T-helper 1 cell treated with Interleukin-12 subunit alpha and Interleukin-12 subunit beta and Interleukin-4 antibody, amounts not matched to agents 30 μg/mL and 1 μg/mL, for 36 hours (primary cell): ENCODE measurements around the gene POLR3E.

Source experiments
- H3K27ac Mint-ChIP-seq: one replicate; pipeline ENCODE4 v1.8.0; 2021; ENCODE audit warnings: mild to moderate bottlenecking, mixed read lengths
- H3K27me3 Mint-ChIP-seq: one replicate; pipeline ENCODE4 v1.8.0; 2021; ENCODE audit warnings: low read depth, mixed read lengths
- H3K36me3 Mint-ChIP-seq: one replicate; pipeline ENCODE4 v1.8.0; 2021; ENCODE audit warnings: low read depth, mixed read lengths
- H3K4me1 Mint-ChIP-seq: one replicate; pipeline ENCODE4 v1.8.0; 2021; ENCODE audit warnings: low read depth, mixed read lengths
- H3K4me3 Mint-ChIP-seq: one replicate; pipeline ENCODE4 v1.8.0; 2021; ENCODE audit warnings: mild to moderate bottlenecking, moderate library complexity, mixed read lengths
- H3K9me3 Mint-ChIP-seq: one replicate; pipeline ENCODE4 v1.8.0; 2021; ENCODE audit warnings: mixed read lengths

The POLR3E gene

DNA sequence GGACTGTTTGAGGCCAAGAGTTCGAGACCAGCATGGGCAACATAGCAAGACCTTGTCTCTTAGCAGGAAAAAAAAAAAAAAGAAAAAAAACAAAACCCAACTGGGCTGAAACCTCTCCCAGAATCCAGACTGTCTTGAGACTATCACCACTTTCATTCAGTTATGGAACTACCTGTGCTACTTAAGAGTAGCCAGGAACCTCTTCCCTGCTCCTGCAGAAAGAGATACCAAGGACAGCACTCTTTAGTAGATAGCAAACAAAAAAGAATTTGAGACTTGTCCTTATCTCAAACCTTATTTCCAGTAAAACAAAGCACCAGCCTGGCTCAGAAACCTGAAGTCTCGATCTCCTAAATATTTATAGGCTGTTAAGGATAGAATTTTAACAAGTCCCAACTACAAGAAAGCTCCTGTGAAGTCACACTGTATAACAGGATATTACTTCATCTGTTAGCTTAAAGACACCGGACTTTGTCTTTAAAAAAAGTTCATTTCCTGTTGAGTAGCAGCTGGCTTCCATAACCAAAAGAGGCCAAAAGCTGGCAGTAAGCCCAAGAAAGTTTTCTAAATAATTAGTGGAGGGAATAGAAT is 72.1 kb downstream of the POLR3E start:
- Mint-ChIP-seq H3K36me3 (peaks cover 46% of the 10 kb centered on the region), H3K4me1 (peaks cover 76% of the 10 kb centered on the region)

DNA sequence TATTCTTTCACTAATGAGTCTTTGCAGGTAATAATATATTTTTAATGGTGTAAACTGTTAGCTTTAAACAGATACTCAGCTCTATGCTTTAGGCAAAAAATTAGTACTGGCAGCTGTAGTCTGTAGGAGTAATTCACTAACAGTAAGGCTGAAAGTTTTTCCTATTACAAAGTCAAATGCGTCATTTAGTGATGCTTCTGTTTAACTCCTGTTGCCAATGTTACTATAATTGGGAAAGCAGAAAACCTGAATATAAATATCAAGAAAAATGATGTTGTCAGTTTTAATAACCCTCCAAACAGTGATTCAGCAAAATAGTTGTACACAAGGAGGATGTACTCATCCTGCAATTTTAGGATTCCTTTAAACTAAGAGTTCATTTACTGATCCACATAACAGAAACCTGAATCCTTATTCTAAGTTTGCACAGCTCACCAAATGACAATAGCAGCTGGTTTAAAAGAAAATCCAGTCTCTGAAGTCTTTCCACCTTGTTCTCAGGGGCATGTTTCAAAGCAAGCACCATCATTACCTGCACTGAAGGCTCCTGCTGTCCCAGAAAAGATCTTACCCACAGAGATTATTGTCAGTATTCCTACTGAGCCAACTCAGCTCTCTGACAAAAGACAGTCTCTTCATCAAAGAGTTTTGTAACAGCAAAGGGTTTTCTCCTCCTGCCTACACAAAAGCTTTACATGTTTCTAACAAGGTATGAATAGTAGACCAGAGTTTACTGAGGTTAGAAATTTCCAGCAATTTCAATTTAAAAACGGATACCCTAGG is 73.0 kb downstream of the POLR3E start:
- Mint-ChIP-seq H3K36me3 (peaks cover 37% of the 10 kb centered on the region), H3K4me1 (peaks cover 69% of the 10 kb centered on the region), H3K4me3 (peak overlapping the region; percentile 92), H3K27ac (peak overlapping the region; percentile 72), H3K9me3 (peaks cover 3% of the 10 kb centered on the region), H3K27me3 (no peaks in the 10 kb centered on the region)

More for the DNA sequence above, 72.1 kb downstream of the POLR3E start:
- Mint-ChIP-seq H3K27me3 (no peaks in the 10 kb centered on the region), H3K9me3 (peaks cover 3% of the 10 kb centered on the region), H3K27ac (peak overlapping the region; percentile 76), H3K4me3 (no peak overlapping the region)

DNA sequence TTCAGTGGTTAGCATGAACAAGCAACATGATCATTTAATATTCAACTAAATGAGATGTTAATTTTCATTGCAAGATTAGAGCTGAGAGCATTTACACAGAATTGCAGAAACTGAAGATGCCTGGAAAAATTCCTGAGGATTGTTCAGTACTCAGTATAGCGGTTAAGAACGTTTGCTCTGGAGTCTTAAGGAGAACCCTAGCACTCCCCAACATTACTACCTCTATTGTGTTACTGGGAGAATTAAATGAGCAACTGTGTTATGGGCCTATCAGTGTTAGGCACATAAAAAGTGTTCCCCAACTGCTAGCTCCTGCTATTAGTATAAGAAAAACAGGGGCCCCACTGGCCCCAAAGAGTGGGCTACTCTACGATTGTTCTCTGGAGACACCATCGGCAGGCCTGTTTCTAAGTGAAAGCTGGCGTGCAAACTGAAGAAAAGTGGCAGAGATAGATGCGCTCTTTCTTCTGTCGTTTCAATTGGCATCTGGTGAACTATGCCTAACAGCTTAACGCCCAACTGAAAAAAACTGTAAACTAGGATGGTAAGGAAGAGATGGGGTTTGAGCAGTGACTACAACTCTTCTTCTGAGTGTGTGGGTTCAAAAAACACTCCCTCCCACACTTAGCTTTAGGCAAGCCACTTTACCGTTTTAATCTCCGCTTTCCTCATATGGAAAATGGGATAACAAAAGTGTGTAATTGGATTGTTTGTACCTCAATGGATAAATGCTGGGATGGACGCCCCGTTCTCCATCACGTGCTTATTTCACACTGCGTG is 75.9 kb downstream of the POLR3E start:
- Mint-ChIP-seq H3K9me3 (no peaks in the 10 kb centered on the region), H3K27me3 (no peaks in the 10 kb centered on the region), H3K4me1 (peaks cover 51% of the 10 kb centered on the region), H3K36me3 (peaks cover 26% of the 10 kb centered on the region), H3K27ac (peak overlapping the region; percentile 91), H3K4me3 (peak overlapping the region; percentile 92)

DNA sequence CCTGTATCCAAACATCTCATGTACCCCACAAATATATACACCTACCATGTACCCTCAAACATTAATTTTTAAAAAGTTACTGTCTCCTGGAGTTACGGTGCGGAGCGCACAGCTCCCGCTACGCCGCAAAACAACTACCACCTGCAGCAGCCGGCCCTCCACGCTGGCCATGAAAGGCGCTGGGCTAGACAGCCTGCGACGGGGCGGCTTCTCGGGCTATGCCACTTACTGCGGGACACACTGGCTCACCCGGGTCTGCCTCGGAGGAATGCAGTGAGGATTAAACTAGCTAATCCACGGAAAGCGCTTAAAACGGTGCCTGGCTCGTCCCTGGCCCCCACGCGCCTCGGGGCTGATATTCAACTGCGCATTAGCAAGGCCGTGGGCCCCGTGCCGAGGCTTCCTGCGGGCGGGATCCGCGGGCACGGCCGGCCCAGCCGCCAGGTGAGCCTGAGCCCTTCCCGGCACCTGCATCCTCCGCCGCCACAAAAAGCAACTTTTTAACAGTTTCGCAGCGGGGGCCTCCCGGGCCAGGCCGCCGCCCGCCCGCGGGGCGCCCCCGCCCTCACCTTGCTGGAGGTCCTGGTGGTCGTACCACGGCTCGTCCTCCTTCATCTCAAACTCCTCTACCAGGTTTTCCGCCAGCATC is 76.6 kb downstream of the POLR3E start:
- Mint-ChIP-seq H3K9me3 (no peaks in the 10 kb centered on the region), H3K4me1 (peaks cover 46% of the 10 kb centered on the region), H3K36me3 (peaks cover 26% of the 10 kb centered on the region), H3K4me3 (peak overlapping the region; percentile 97), H3K27me3 (no peaks in the 10 kb centered on the region), H3K27ac (peak overlapping the region; percentile 91)

DNA sequence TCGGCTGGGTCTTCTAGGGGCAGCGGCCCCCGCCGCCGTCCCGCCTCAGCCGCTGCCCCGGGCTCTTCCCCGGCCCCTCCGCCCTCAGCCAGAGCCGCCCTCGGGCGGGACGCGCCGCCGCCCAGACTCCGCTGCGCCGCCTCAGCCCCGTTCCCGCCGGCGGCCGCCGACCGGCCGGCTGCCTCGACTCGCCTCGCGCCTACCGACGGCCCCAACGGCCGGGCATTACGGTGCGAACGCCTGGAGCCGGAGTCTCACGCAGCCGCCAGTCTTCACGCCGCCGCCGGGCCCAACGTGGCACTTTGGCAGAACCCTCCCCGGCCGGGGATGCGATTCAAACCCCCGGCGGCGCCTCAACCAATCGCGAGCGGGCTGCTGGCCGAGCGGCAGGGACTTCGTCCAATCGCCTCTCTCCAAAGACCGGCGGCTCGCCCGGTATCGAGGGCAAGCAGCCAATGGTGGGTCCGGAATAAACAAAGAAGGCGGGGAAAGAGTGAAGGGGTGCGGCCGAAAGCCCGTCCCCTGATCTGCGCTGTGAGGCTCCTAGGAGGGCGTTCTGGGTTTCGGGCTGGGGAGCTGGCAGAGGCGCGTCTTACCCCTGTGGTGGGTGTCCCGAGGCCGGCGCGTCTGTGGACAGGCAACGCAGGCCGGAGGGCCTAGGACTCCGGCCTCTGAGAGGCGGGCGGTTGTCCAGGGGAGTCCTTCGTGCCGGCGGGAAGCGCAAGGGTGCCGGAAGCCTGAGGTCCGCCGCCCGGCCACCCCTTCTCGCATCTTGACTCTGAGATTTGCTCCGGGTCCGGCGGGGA is 77.3 kb downstream of the POLR3E start, which contains the start of gene CDR2:
Gene CDR2 (minus strand): TSS at position 309 of the 806 bp plus-strand sequence. CDS start 310 bp downstream, outside the sequence.
- Mint-ChIP-seq H3K4me3 (peak within 1 kb of the TSS; percentile 97), H3K9me3 (no peaks in the 10 kb centered on the region), H3K27me3 (no peaks in the 10 kb centered on the region), H3K27ac (peak within 1 kb of the TSS; percentile 91), H3K36me3 (peaks cover 20% of the 10 kb centered on the region), H3K4me1 (peaks cover 39% of the 10 kb centered on the region)

DNA sequence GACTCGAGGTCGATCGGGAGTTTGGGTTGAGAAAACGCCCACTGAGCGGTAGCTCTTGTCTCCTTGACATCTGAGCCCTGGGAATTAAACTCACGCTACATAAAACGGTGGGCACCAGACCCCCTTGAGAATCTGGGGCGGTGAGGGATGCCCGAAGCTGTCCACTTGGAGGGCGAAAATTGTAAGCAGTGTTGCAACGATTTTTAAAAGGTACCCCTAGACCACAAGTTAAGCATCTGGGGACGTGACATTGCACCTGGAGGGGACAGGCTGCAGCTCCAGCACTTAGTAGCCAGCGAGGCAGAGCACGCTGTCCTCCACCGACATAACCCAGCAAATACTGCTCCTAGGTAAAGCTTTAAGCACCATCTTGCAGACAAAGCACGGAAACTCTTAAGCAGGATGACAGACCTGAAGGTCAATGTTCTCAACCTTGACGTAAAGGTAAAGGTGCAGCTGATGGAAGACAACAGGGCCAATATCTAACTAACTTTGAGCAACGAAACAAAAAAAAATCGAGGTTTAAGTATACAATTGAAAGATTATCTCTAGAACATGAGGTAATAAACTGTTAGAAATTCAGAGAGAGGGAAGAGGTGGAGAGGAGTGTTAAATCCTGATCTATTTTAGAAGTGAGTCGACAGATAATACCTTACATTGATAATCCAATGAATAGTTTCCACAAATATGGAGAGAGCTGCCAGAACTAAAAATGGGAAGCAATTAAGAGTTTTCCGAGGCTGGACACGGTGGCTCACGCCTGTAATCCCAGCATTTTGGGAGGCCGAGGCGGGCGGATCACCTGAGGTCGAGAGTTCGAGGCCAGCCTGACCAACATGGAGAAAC is 78.1 kb downstream of the POLR3E start:
- Mint-ChIP-seq H3K27ac (peak overlapping the region; percentile 26), H3K9me3 (no peaks in the 10 kb centered on the region), H3K4me1 (peaks cover 33% of the 10 kb centered on the region), H3K4me3 (peak overlapping the region; percentile 97), H3K27me3 (no peaks in the 10 kb centered on the region), H3K36me3 (peaks cover 20% of the 10 kb centered on the region)

DNA sequence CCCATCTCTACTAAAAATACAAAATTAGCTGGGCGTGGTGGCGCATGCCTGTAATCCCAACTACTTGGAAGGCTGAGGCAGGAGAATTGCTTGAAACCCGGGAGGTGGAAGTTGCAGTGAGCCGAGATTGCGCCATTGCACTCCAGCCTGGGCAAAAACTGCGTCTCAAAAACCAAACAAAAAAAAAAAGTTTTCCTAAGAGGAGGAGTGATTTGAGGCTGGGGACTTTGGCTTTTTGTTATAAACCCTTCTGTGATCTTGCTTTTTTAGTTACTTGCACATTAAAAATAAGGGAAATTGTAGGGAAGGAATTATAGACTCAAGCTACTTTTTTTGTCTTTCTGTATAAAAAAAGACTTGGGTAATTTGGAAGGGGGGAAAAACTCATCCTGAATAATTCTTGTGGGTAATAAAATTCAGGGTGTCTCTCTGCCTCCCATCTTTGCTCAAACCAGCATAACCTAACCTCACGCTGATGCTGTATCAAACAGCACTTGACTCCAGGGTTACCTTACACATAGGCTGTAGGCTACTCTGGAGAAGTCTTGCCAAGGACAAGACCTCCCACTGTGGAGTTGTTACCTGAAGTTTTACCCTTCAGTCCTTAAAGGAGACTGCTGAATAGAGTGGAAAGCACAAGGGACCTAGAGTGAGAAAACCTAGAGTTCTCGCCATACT is 78.9 kb downstream of the POLR3E start:
- Mint-ChIP-seq H3K36me3 (peaks cover 19% of the 10 kb centered on the region), H3K27me3 (no peaks in the 10 kb centered on the region), H3K4me3 (peak overlapping the region; percentile 40), H3K27ac (no peak overlapping the region), H3K9me3 (no peaks in the 10 kb centered on the region), H3K4me1 (peaks cover 28% of the 10 kb centered on the region)

DNA sequence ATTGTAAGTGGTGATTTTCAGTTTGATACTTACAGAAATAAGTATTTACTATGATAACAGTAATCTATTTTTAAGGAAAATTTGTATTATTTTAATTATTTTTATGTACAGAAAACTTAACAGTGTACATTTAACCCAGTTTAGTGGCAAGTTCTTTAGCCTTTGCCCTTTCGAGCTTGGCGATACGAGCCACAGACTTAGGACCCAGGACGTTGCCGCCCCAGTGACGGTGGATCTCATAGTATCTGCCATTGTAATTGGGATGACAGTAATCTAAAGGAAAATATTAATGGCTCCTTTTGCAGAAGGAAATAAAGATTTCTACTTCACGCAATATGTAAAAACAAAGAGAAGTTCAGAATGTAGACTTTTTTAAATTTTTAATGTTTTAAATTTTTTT is 82.4 kb downstream of the POLR3E start:
- Mint-ChIP-seq H3K4me1 (peaks cover 12% of the 10 kb centered on the region), H3K4me3 (no peak overlapping the region), H3K27me3 (no peaks in the 10 kb centered on the region), H3K36me3 (peaks cover 4% of the 10 kb centered on the region), H3K27ac (no peak overlapping the region), H3K9me3 (no peaks in the 10 kb centered on the region)

DNA sequence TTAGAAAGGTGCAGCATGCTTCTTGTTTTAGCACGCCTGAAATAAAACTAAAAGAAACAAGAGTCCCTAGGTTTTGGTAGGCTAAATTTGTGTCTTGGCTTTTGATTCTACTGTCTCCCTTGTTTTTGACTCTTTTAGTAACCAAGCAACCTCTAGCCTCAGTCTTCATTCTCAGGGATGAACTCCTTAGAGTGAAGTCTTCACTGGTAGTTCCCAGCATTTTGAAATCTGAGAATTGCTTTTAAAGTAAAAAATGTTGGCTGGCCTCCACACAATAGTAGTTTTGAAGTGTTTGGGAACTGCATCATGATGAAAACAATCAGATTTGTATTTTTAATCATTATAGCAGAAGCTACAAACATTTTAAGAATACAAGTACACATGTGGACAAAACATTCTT is 83.3 kb downstream of the POLR3E start:
- H3K9me3 Mint-ChIP-seq, result no peaks in the 10 kb centered on the region
- no peaks in the 10 kb centered on the region for H3K27me3 Mint-ChIP-seq
- peaks cover 3% of the 10 kb centered on the region for H3K36me3 Mint-ChIP-seq
- H3K27ac Mint-ChIP-seq, result no peak overlapping the region
- peaks cover 7% of the 10 kb centered on the region for H3K4me1 Mint-ChIP-seq
- H3K4me3 Mint-ChIP-seq, result no peak overlapping the region

DNA sequence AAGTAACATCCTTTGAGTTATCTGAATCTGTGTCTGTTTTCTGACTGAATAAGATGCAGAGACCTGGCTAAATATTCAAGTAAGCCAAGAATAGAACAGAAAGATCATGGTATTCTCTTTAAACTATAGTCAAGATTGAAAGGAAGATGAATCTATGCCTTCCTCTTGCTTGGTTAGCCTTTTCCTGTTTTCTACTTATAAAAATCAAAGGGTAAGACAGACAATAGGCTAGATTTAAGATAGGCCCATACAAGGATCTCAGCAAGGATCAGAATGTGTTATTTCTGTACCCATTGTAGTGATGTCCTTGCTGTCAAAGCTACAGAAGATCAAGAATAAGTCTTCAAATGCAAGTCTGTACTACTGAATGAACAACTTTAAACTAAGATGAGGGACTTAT is 84.2 kb downstream of the POLR3E start:
- Mint-ChIP-seq H3K27me3 (no peaks in the 10 kb centered on the region), H3K27ac (peak overlapping the region; percentile 51), H3K9me3 (no peaks in the 10 kb centered on the region), H3K4me1 (peaks cover 7% of the 10 kb centered on the region), H3K4me3 (no peak overlapping the region), H3K36me3 (peaks cover 5% of the 10 kb centered on the region)

DNA sequence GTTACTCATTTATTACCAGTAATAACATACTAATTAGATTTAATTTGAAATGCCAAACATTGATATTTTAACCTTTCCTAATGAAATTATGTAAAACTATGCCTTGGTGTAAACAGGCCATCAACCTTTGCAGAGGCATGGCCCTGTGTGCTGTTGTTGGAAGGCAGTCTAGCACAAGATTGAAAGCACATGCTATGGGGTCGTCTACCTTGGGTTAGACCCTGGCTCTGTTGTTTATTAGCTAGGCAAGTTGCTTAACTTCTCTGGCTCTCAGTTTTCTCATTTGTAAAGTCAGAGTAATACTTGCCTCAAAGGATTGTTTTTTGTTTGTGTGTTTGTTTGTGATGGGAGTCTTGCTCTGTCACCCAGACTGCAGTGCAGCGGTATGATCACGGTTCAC is 86.6 kb downstream of the POLR3E start:
- H3K27ac Mint-ChIP-seq, result no peak overlapping the region
- H3K4me1 Mint-ChIP-seq, result peaks cover 7% of the 10 kb centered on the region
- no peaks in the 10 kb centered on the region for H3K9me3 Mint-ChIP-seq
- H3K4me3 Mint-ChIP-seq, result no peak overlapping the region
- H3K27me3 Mint-ChIP-seq, result no peaks in the 10 kb centered on the region
- H3K36me3 Mint-ChIP-seq, result peaks cover 5% of the 10 kb centered on the region
